OCI-LY3 (cell line): Measurements from ENCODE around the gene EPHB6.

Experiments
- CTCF ChIP-seq: fragments of 200-600, 300-600 bp; sonication (generic); IDR thresholded peaks from 2 replicates; pipeline ENCODE4 v1.5.1; 2014; ENCODE audit warnings: antibody characterized with exemption, low read length, low read depth
- EZH2phosphoT487 ChIP-seq: fragments of 200-600 bp; shearing (Covaris generic); IDR thresholded peaks from 2 replicates; pipeline ENCODE4 v1.6.1; 2018; ENCODE audit warnings: antibody characterized with exemption, mixed run types, low read depth

GRCh38 chr7:142875456-142875855, 20.6 kb downstream of the EPHB6 start:
- TF ChIP-seq EZH2phosphoT487 (no peak), CTCF (no peak)
